ENCODE results near the gene ACE.

ACE gene

DNA sequence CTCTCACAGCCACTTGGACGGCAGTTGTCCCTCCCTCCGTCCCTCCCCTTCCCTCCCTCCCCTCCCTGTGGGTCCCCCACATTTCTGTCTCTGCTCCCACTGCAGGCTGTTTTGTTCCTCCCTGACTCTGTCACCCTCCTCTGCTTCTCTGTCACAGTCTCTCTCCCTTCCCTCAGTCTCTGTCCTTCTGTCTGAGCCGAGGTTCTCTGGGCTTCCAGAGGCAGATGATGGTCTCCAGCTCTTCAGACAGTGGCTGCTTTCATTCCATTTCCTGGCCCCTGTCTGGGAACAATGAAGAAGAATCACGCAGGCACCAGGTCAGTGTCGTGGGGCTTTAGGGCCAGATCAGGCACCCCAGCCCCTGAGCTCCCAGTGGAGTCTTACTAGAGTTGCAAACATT is 21.9 kb upstream of the ACE start:
- no peak for DNase-seq (ENCODE audit: low spot score)
- Histone ChIP-seq H3K27ac (replicated peaks; ENCODE audit: low read length) (no peak overlapping the region), H3K9me3 (replicated peaks in 1 of 2; ENCODE audit: control insufficient read depth in 2 of 2, insufficient read depth in 1 of 2, low read depth in 1 of 2, low read length in 2 of 2) (peaks cover 0 to 2% of the 10 kb centered on the region in 2 donors), H3K27me3 (ENCODE audit: control insufficient read depth in 3 of 3, insufficient read depth in 3 of 3, low read depth in 1 of 3, low read length in 3 of 3) (peaks cover 0 to 34% (median 0%) of the 10 kb centered on the region in 3 experiments), H2BK5ac (ENCODE audit: low read length) (no peak overlapping the region), H2AK5ac (ENCODE audit: low read depth, low read length) (no peak overlapping the region), H3K79me1 (ENCODE audit: low read depth, low read length) (no peaks in the 10 kb centered on the region), H3K14ac (ENCODE audit: low read length) (no peak overlapping the region), H4K91ac (ENCODE audit: low read depth, low read length, poor library complexity) (no peak overlapping the region), H3K18ac (ENCODE audit: low read length) (no peak overlapping the region), H2BK120ac (ENCODE audit: low read depth, low read length) (no peak overlapping the region), H2BK12ac (ENCODE audit: low read length) (no peak overlapping the region), H2BK15ac (ENCODE audit: low read length) (no peak overlapping the region), H2AFZ (ENCODE audit: low read length) (peak overlapping the region; percentile 38), H3K23ac (ENCODE audit: low read depth, low read length, poor library complexity) (no peak overlapping the region), H4K8ac (ENCODE audit: low read depth, low read length) (no peak overlapping the region), H3K4me3 (ENCODE audit: low read length in 2 of 2) (no peak overlapping the region), H3K4me2 (ENCODE audit: insufficient read depth, low read length, poor library complexity, severe bottlenecking) (no peak overlapping the region), H3K36me3 (replicated peaks in 1 of 2; ENCODE audit: control insufficient read depth in 2 of 2, insufficient read depth in 2 of 2, low read length in 2 of 2) (no peaks in the 10 kb centered on the region), H3K4ac (ENCODE audit: low read length) (no peak overlapping the region), H3K4me1 (ENCODE audit: control insufficient read depth in 2 of 2, insufficient read depth in 1 of 2, low read depth in 1 of 2, low read length in 2 of 2) (peaks cover 0 to 2% of the 10 kb centered on the region in 2 donors), H3K9ac (ENCODE audit: low read depth, low read length, poor library complexity) (no peak overlapping the region)
- no CpG with 5 or more reads among the region's 5 CpGs for WGBS, 2 donors (ENCODE audit: extremely low coverage in 2 of 2, insufficient read length in 2 of 2, insufficient replicate concordance in 1 of 2)

DNA sequence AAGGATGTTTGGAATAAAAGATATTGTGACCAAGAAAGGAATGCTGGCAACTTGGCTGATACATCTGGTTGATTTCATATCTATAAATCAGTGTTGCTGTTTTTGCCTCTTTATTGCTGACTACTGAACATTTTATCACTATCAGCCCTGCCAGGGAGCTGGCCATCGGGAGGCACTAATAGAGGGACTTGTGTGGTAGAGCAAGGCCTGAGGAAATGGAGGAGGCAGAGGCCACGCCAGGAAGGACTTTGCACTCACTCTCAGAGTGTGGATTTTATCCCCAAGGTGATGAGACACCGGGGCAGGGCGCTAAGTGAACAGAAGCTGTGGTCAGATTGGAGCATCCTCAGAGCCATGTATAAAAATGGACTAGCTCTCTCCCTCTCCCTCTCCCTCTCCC is 21.4 kb upstream of the ACE start:
- H3K4me1 ChIP-seq (ENCODE audit: control insufficient read depth in 2 of 2, insufficient read depth in 1 of 2, low read depth in 1 of 2, low read length in 2 of 2): peaks cover 0 to 4% of the 10 kb centered on the region in 2 donors
- no peak overlapping the region for H3K14ac ChIP-seq (ENCODE audit: low read length)
- H3K79me1 ChIP-seq (ENCODE audit: low read depth, low read length): no peaks in the 10 kb centered on the region
- no peak overlapping the region for H2AK5ac ChIP-seq (ENCODE audit: low read depth, low read length)
- no peak overlapping the region for H3K18ac ChIP-seq (ENCODE audit: low read length)
- no peak overlapping the region for H4K91ac ChIP-seq (ENCODE audit: low read depth, low read length, poor library complexity)
- DNase-seq (ENCODE audit: low spot score): no peak
- no peak overlapping the region for H2AFZ ChIP-seq (ENCODE audit: low read length)
- H3K9ac ChIP-seq (ENCODE audit: low read depth, low read length, poor library complexity): no peak overlapping the region
- no peak overlapping the region for H3K4me2 ChIP-seq (ENCODE audit: insufficient read depth, low read length, poor library complexity, severe bottlenecking)
- peaks cover 0 to 36% (median 0%) of the 10 kb centered on the region in 3 experiments for H3K27me3 ChIP-seq (ENCODE audit: control insufficient read depth in 3 of 3, insufficient read depth in 3 of 3, low read depth in 1 of 3, low read length in 3 of 3)
- H3K9me3 ChIP-seq (replicated peaks in 1 of 2; ENCODE audit: control insufficient read depth in 2 of 2, insufficient read depth in 1 of 2, low read depth in 1 of 2, low read length in 2 of 2): peaks cover 0 to 2% of the 10 kb centered on the region in 2 donors
- no peak overlapping the region for H3K27ac ChIP-seq (replicated peaks; ENCODE audit: low read length)
- H3K4ac ChIP-seq (ENCODE audit: low read length): no peak overlapping the region
- no peak overlapping the region for H4K8ac ChIP-seq (ENCODE audit: low read depth, low read length)
- no CpG with 5 or more reads among the region's 4 CpGs for WGBS, 2 donors (ENCODE audit: extremely low coverage in 2 of 2, insufficient read length in 2 of 2, insufficient replicate concordance in 1 of 2)
- H2BK5ac ChIP-seq (ENCODE audit: low read length): no peak overlapping the region
- no peak overlapping the region for H3K4me3 ChIP-seq (ENCODE audit: low read length in 2 of 2)
- H2BK120ac ChIP-seq (ENCODE audit: low read depth, low read length): no peak overlapping the region
- no peak overlapping the region for H3K23ac ChIP-seq (ENCODE audit: low read depth, low read length, poor library complexity)
- H2BK15ac ChIP-seq (ENCODE audit: low read length): no peak overlapping the region
- H2BK12ac ChIP-seq (ENCODE audit: low read length): no peak overlapping the region
- H3K36me3 ChIP-seq (replicated peaks in 1 of 2; ENCODE audit: control insufficient read depth in 2 of 2, insufficient read depth in 2 of 2, low read length in 2 of 2): no peaks in the 10 kb centered on the region

DNA sequence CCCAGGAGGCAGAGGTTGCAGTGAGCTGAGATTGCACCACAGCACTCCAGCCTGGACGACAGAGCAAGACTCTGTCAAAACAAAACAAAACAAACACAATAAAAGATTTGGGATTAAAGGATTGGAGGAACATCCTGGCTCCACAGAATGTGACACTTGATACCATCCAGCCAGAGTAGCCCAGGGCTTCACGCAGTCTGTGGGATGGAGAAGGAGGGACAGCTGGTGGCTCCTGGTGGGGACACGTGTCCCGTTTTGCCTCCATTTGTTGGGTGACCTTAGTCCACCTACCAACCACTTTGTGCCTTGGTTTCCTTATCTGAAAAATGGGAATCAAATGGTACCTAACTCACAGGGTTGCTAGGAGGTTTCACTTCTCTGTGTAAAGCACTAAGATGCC is 18.4 kb upstream of the ACE start:
- no peak for DNase-seq (ENCODE audit: low spot score)
- no peak overlapping the region for H3K14ac ChIP-seq (ENCODE audit: low read length)
- no peak overlapping the region for H2BK5ac ChIP-seq (ENCODE audit: low read length)
- peaks cover 0 to 2% of the 10 kb centered on the region in 2 donors for H3K9me3 ChIP-seq (replicated peaks in 1 of 2; ENCODE audit: control insufficient read depth in 2 of 2, insufficient read depth in 1 of 2, low read depth in 1 of 2, low read length in 2 of 2)
- no peak overlapping the region for H3K18ac ChIP-seq (ENCODE audit: low read length)
- H3K23ac ChIP-seq (ENCODE audit: low read depth, low read length, poor library complexity): peak overlapping the region; percentile 6
- no peak overlapping the region for H2BK12ac ChIP-seq (ENCODE audit: low read length)
- H2BK15ac ChIP-seq (ENCODE audit: low read length): no peak overlapping the region
- no peak overlapping the region for H2BK120ac ChIP-seq (ENCODE audit: low read depth, low read length)
- peaks cover 0 to 2% of the 10 kb centered on the region in 2 donors for H3K4me1 ChIP-seq (ENCODE audit: control insufficient read depth in 2 of 2, insufficient read depth in 1 of 2, low read depth in 1 of 2, low read length in 2 of 2)
- no peak overlapping the region for H3K4me2 ChIP-seq (ENCODE audit: insufficient read depth, low read length, poor library complexity, severe bottlenecking)
- no peak overlapping the region for H2AFZ ChIP-seq (ENCODE audit: low read length)
- no peaks in the 10 kb centered on the region for H3K79me1 ChIP-seq (ENCODE audit: low read depth, low read length)
- H4K91ac ChIP-seq (ENCODE audit: low read depth, low read length, poor library complexity): no peak overlapping the region
- H3K36me3 ChIP-seq (replicated peaks in 1 of 2; ENCODE audit: control insufficient read depth in 2 of 2, insufficient read depth in 2 of 2, low read length in 2 of 2): no peaks in the 10 kb centered on the region
- no peak overlapping the region for H3K4me3 ChIP-seq (ENCODE audit: low read length in 2 of 2)
- H3K4ac ChIP-seq (ENCODE audit: low read length): no peak overlapping the region
- no peak overlapping the region for H4K8ac ChIP-seq (ENCODE audit: low read depth, low read length)
- no peak overlapping the region for H3K27ac ChIP-seq (replicated peaks; ENCODE audit: low read length)
- no peak overlapping the region for H3K9ac ChIP-seq (ENCODE audit: low read depth, low read length, poor library complexity)
- no peak overlapping the region for H2AK5ac ChIP-seq (ENCODE audit: low read depth, low read length)
- WGBS, 2 donors (ENCODE audit: extremely low coverage in 2 of 2, insufficient read length in 2 of 2, insufficient replicate concordance in 1 of 2): no CpG with 5 or more reads among the region's 4 CpGs
- peaks cover 0 to 11% (median 0%) of the 10 kb centered on the region in 3 experiments for H3K27me3 ChIP-seq (ENCODE audit: control insufficient read depth in 3 of 3, insufficient read depth in 3 of 3, low read depth in 1 of 3, low read length in 3 of 3)

DNA sequence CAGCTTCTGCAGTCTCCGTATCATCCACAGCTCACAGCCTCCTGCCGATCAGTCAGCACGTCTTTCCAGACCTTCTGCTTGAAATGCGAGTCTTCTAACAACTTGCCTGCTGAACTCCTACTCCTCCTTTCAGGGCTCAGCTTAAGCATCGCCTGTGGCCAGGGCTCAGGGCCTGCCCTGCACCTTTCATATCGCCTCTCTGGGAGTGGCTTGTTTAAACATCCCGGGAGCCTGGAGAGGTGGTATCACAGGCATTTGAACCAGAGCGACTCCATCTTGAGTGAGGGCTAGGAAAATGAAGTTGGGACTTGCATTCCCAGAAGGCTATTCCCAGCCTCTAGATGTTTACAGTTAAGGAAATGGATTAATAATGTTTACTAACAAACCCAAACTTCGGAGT is 16.8 kb upstream of the ACE start:
- Histone ChIP-seq H3K36me3 (replicated peaks in 1 of 2; ENCODE audit: control insufficient read depth in 2 of 2, insufficient read depth in 2 of 2, low read length in 2 of 2) (no peaks in the 10 kb centered on the region), H3K79me1 (ENCODE audit: low read depth, low read length) (no peaks in the 10 kb centered on the region), H4K8ac (ENCODE audit: low read depth, low read length) (no peak overlapping the region), H3K4me2 (ENCODE audit: insufficient read depth, low read length, poor library complexity, severe bottlenecking) (no peak overlapping the region), H2AFZ (ENCODE audit: low read length) (peak overlapping the region; percentile 41), H2BK120ac (ENCODE audit: low read depth, low read length) (no peak overlapping the region), H4K91ac (ENCODE audit: low read depth, low read length, poor library complexity) (no peak overlapping the region), H3K27ac (replicated peaks; ENCODE audit: low read length) (no peak overlapping the region), H3K9me3 (replicated peaks in 1 of 2; ENCODE audit: control insufficient read depth in 2 of 2, insufficient read depth in 1 of 2, low read depth in 1 of 2, low read length in 2 of 2) (peaks cover 0 to 2% of the 10 kb centered on the region in 2 donors), H2BK12ac (ENCODE audit: low read length) (no peak overlapping the region), H3K9ac (ENCODE audit: low read depth, low read length, poor library complexity) (no peak overlapping the region), H2BK15ac (ENCODE audit: low read length) (no peak overlapping the region), H2AK5ac (ENCODE audit: low read depth, low read length) (no peak overlapping the region), H3K23ac (ENCODE audit: low read depth, low read length, poor library complexity) (no peak overlapping the region), H2BK5ac (ENCODE audit: low read length) (no peak overlapping the region), H3K4ac (ENCODE audit: low read length) (no peak overlapping the region), H3K14ac (ENCODE audit: low read length) (no peak overlapping the region), H3K18ac (ENCODE audit: low read length) (no peak overlapping the region), H3K4me3 (ENCODE audit: low read length in 2 of 2) (no peak overlapping the region), H3K4me1 (ENCODE audit: control insufficient read depth in 2 of 2, insufficient read depth in 1 of 2, low read depth in 1 of 2, low read length in 2 of 2) (peaks cover 0 to 2% of the 10 kb centered on the region in 2 donors), H3K27me3 (ENCODE audit: control insufficient read depth in 3 of 3, insufficient read depth in 3 of 3, low read depth in 1 of 3, low read length in 3 of 3) (peaks cover 0 to 19% (median 0%) of the 10 kb centered on the region in 3 experiments)
- WGBS, 2 donors (ENCODE audit: extremely low coverage in 2 of 2, insufficient read length in 2 of 2, insufficient replicate concordance in 1 of 2): no CpG with 5 or more reads among the region's 9 CpGs
- DNase-seq (ENCODE audit: low spot score): no peak
